HG03175 (cell line): ENCODE data around the gene NFIA.
"Not testable (repeated sequence)": the region's sequence is repeated elsewhere in the genome, so short reads cannot be mapped to it uniquely, and the experiment has no call there.

Experiments used
- ATAC-seq: cut with Tn5 transposase; IDR thresholded peaks from one replicate; pipeline ENCODE4 v1.9.1; 2021; ENCODE audit warnings: mild to moderate bottlenecking, moderate library complexity; ENCODE audit not compliant: unreplicated experiment

NFIA gene

GRCh38 chr1:61264825-61265242 lies 182.5 kb downstream of the NFIA start:
- ATAC-seq, result no peak

- no peak for ATAC-seq
Measured at GRCh38 chr1:61265665-61266064, 183.3 kb downstream of the NFIA start.

GRCh38 chr1:61266738-61267137 lies 184.4 kb downstream of the NFIA start:
- ATAC-seq, result no peak

GRCh38 chr1:61268546-61269240 lies 186.3 kb downstream of the NFIA start:
- no peak for ATAC-seq

- ATAC-seq, result no peak
Measured at GRCh38 chr1:61269602-61270001, 187.2 kb downstream of the NFIA start.

GRCh38 chr1:61270107-61270506 lies 187.7 kb downstream of the NFIA start:
- no peak for ATAC-seq

GRCh38 chr1:61270761-61271411 lies 188.5 kb downstream of the NFIA start:
- ATAC-seq, result no peak

GRCh38 chr1:61271412-61271789 lies 189.0 kb downstream of the NFIA start:
- ATAC-seq, result no peak

- ATAC-seq, result no peak
Measured at GRCh38 chr1:61273167-61273705, 190.9 kb downstream of the NFIA start.

- ATAC-seq, result no peak
Measured at GRCh38 chr1:61273861-61274260, 191.5 kb downstream of the NFIA start.

GRCh38 chr1:61274939-61275338 lies 192.6 kb downstream of the NFIA start:
- ATAC-seq, result no peak

- ATAC-seq, result no peak
Measured at GRCh38 chr1:61276246-61276645, 193.9 kb downstream of the NFIA start.

- no peak for ATAC-seq
Measured at GRCh38 chr1:61277121-61277690, 194.8 kb downstream of the NFIA start.

GRCh38 chr1:61278503-61278902 lies 196.1 kb downstream of the NFIA start:
- ATAC-seq, result not testable (repeated sequence)

- ATAC-seq, result no peak
Measured at GRCh38 chr1:61278966-61279365, 196.6 kb downstream of the NFIA start.

GRCh38 chr1:61279570-61279969 lies 197.2 kb downstream of the NFIA start:
- no peak for ATAC-seq

- no peak for ATAC-seq
Measured at GRCh38 chr1:61280452-61280851, 198.1 kb downstream of the NFIA start.

GRCh38 chr1:61282387-61282786 lies 200.0 kb downstream of the NFIA start:
- no peak for ATAC-seq

- ATAC-seq, result no peak
Measured at GRCh38 chr1:61284248-61284854, 202.0 kb downstream of the NFIA start.

- ATAC-seq, result no peak
Measured at GRCh38 chr1:61284936-61285335, 202.6 kb downstream of the NFIA start.

GRCh38 chr1:61285371-61285885 lies 203.1 kb downstream of the NFIA start:
- no peak for ATAC-seq
